Iris pigment epithelial cell (primary cell): Measurements from ENCODE around the gene MCMBP.
"Not testable (repeated sequence)": the region's sequence is repeated elsewhere in the genome, so short reads cannot be mapped to it uniquely, and the experiment has no call there.

Experiments
- DNase-seq: peaks from one replicate; pipeline ENCODE4 v3.0.0-alpha.2; 2011; ENCODE audit warnings: low read depth

Gene MCMBP

GRCh38 chr10:119878524-119878923 lies 5.9 kb upstream of the MCMBP start:
- no peak for DNase-seq

DNA sequence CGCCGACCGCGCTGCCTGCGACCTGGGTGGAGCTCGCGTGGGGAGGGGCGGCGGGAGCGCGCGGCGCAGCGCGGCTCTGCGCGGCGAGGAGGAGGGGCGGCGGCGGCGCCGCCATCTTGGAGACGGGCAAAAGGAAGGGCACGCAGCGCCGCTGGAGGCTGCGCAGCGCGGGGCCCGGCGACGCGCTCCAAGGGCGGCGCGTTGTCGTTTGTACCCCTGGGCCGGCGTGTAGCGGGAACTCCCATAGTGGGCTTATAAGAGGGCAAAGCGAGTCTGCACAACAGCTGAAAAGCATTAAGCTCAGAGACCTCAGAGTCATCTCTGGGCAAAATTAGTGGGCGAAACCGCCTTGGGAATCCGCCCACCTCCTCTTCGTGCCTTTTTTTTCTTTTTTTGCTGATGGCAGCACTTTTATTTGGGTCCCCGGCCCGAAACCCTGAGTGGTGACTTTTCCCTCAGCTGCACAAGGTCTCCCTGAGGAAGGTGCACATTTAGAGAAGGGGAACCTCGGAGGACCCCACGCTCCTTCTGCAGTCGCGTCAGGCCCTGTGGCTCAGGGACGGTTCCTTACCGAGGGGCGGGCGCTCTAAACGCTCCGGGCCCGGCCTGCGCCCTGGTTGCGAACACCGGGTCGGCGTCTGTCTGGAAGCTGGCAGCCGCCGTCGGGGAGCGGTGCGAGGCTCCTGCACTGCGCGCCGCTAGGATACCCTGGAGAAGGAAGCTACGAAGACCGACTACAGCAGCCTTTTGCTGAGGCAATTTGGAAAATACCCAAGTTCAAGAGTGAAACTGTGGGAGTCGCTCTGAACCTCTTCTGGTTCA lies 428 bp upstream of the MCMBP start:
- peak; percentile 83 for DNase-seq

- peak; percentile 53 for DNase-seq
These were observed 598 bp downstream of the MCMBP start for GRCh38 chr10:119871881-119872609.

GRCh38 chr10:119869398-119869797 lies 3.2 kb downstream of the MCMBP start:
- not testable (repeated sequence) for DNase-seq

DNA sequence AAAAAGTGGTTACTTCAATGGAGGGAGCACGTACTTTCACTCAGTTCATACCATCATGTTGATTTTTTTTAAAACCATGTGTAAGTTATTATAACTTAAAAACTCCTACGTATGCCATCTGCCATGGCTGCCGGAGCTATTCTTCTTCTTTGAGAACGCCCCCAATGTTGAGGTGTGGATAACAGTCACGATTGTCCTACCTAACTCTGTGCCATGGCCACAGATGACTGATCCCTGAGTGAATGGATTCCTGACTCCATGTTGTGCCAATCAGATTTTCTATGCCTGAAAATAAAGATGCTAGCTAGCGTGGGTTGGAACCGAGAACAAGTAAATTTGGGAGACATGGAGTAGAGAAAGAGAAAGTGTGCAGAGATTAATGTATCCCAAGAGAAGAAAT lies 5.3 kb downstream of the MCMBP start:
- DNase-seq = no peak

DNA sequence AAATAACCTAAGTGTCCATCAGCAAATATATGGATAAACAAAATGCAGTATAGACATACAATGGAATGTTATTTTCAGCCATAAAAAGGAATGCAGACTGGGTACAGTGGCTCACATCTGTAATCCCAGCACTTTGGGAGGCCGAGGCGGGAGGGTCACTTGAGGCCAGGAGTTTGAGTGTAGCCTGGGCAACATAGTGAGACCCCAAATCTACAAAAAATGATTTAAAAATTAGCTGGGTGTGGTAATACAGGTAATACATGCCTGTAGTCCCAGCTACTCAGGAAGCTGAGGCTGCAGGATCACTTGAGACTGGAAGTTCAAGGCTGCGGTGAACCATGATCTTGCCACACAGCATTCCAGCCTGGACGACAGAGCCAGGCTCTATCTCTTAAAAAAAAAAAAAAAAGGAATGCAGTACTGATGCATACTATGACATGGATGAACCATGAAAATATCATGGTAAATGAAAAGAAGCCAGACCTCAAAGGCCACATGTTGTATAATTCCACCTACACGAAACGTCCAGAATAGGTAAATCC lies 6.9 kb downstream of the MCMBP start:
- DNase-seq = no peak

DNA sequence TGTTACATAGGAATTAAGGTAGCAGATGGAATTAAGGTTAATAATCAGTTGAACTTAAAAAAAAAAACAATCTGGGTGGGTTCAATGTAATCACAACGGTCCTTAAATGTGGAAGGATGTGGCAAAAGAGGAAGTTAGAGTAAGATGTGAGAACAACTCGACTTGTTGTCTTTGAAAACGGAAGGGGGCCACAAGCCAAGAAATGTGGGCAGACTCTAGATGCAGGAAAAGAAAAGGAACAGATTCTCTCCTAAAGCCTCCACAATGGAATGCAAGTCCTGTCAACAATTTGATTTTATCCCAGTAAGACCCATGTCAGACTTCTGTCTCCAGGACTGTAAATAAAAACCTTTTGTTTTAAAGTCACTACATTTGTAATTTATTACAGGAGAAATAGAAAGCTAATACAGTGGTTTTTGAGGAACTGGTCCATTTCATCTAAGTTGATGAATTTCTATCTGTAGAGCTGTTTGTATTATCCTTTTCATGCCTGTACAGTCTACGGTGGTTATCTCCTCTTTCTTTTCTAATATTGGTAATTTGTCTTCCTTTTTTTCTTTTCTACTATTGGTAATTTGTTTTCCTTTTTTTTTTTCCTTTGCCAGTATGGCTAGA lies 8.6 kb downstream of the MCMBP start:
- DNase-seq = no peak

DNA sequence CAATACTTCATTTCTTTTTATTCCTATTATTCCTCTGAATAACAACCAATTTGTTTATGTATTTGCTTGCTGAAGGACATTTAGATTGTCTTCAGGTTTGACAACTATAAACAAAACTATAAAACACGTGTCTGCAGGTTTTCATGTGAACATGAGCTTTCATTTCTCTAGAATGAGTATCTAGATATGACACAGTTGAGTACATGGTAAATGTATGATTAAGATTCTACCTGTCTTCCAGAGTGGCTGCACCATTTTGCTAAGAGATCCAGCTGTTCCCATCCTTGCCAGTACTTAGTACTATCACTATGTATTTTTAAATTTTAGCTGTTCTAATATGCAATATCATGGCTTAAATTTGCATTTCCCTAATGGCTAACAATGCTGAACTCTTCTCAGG lies 10.1 kb downstream of the MCMBP start:
- no peak for DNase-seq

- no peak for DNase-seq
These were observed 11.6 kb downstream of the MCMBP start for GRCh38 chr10:119860866-119861607.

DNA sequence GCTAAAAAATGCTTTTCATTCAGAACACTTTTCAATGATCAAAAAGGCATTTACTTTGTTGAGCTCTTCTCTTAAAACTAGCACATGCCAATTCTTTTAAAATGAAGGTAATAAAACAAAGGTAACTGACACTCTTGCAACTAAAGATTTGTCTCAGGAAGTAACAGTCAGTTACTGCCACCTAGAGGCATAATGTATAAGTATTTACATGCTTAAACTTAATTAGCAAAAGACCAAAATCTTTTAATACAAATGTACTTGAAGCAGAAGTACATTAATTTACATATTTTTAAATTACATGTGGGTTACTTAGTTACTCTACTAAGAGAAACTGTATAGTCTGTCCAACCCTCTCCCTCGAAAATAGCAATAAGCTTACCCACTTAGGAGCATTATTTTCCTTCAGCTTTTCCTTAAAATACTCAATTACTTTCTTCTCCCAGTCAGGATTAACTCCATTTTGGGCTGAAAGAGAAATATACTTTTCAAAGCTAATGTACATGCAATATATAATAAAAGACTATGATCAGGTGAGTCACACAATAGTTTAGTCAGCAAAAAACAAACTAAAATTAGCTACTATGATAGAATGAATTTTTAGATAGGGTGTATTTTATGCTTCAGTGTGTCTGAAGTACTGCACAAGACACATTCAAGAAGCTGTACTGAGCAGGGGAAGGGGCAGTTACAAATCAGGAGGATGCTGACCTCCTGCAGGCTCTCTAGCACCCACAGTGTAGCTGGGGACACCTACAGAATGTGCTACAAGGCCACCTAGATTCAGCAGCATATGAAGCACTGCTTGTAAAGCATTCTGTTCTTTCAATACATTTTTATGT lies 13.0 kb downstream of the MCMBP start:
- DNase-seq = peak; percentile 62

DNA sequence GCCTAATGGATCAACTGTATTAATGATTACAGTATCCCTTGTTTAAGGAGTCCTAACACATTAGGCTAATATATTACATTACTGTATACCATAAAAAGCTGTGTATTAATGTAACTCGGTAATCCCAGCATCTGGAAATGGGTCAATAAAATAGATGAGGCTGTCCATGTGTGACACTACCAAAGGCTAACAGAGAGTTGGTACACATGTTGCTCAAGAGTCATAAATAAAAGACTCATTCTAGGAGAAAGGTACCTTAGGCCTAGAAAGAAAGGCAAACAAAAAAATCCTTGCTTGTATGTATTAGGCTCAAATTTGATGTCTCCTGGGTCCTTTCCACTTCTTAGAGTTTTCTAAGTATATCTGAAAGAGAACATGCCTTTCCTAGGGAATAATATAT lies 14.6 kb downstream of the MCMBP start:
- DNase-seq = no peak

- no peak for DNase-seq
These were observed 19.1 kb downstream of the MCMBP start for GRCh38 chr10:119853574-119853973.

GRCh38 chr10:119852822-119853221 lies 19.8 kb downstream of the MCMBP start:
- DNase-seq = no peak

- no peak for DNase-seq
These were observed 20.4 kb downstream of the MCMBP start for GRCh38 chr10:119852277-119852676.

DNA sequence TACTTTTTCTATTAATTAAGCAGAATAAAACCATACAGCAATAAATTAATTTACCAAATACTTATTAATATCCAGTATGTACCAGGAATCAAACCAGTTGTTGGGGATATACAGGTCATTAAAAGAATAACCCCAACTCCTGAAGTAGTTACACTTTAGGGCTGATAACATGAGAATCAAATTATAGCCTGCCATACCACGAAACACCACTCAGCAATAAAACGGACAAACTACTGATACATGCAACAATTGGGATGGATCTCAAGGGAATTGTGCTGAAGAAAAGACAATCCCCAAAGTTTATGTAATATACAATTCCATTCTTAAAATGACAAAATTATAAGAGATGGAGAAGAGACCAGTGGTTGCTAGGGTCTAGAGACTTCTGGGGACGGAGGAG lies 22.7 kb downstream of the MCMBP start:
- no peak for DNase-seq

DNA sequence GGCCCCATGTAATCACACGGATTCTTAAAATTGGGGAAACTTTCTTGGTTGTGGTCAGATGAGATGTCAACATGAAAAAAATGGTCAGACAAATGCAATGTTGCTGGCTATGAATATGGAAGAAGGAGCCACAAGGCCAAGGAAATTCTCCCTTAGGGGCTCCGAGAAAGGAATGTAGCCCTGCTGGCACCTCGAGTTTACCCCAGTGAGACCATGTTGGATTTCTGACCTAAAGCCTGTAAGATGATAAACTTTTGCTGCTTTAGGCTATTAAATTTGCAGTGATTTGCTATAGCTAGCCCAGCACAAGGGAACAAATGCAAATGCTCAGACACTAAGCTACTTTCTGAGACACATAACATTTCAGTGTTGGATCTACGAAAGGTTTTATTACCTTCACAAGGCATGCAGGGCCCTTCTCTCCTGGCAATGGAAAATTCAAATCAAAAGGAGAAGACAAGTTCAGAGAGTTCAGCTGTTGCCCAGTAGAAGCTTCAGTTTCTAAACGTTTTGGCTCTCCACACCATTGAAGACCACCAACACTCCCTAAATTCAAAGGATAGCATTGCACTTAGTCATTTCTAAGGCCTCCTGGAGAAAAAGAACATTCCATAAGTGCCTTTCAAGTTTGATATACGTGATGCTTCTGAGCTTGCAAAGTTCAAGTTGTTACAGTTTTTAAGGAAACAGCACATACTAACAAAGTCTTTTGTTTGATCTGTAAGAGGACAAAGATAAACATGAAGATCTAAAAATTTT lies 23.4 kb downstream of the MCMBP start:
- peak; percentile 93 for DNase-seq

DNA sequence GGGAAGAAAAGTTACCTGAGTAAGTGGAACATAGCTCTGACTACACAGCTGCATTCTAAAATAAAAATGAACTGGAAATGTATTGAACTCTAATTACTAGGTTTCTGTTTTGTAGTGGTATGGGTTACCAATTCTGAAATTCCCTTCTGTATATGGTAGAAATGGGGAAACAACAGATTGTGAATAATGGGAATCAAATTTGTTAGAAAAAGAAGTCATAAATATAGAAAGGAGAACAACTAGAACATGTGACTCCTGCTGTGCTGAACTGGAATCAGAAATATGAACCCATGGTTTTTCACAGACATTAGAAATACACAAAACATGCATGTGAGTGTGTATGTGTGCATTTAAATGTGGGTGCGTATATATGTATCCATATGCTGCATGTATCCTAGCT lies 27.0 kb downstream of the MCMBP start:
- no peak for DNase-seq

DNA sequence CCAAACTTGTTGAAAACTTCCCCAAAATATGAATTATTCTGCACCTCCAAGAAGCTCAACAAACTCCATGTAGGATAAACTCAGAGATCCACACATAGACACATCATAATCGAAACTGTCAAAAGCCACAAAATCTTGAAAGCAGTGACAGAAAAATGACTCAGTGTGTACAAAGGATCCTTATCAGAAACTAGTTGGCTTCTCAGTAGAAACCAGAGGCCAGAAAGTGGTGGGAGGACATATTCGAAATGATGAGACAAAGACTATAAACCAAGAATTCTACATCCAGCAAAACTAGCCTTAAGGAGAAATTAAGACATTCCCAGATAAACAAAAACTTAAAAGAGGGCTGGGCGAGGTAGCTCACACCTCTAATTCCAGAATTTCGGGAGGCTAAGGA lies 38.5 kb downstream of the MCMBP start:
- no peak for DNase-seq

- DNase-seq = no peak
These were observed 39.7 kb downstream of the MCMBP start for GRCh38 chr10:119832951-119833350.

- DNase-seq = no peak
These were observed 41.0 kb downstream of the MCMBP start for GRCh38 chr10:119831656-119832055.
